K562 (cell line): Measurements from ENCODE around the gene LRRC4C. TPM values are rescaled to one million over a fixed set of nuclear protein-coding genes. Genes with fewer than 3 reads are reported as not detected.

Source experiments
- ATAC-seq: fragments of 200-7000 bp; cut with Tn5 transposase; 3 replicates; pipeline ENCODE4 v1.9.1; 2020; ENCODE audit warnings: moderate library complexity
- BruUV-seq: library from RNA; stranded (reverse); fragments of 400-500 nt; replicated peaks from 2 replicates; lab custom pipeline; 2021; lab: Mats Ljungman, UMichigan
- CTCF ChIA-PET: fragments of 300-600 bp; formaldehyde crosslinking; extraction: SDS; loops from one replicate; lab custom pipeline; 2021; ENCODE audit warnings: low intra/inter-chr PET ratio; lab: Yijun Ruan, JAX
- POLR2A ChIA-PET: fragments of 300-600, 350-650 bp; sonication (Branson Sonifier 250); formaldehyde crosslinking; extraction: SDS; loops from one replicate; lab custom pipeline; 2021; ENCODE audit warnings: antibody characterized with exemption, inconsistent platforms; lab: Yijun Ruan, JAX
- DNase-seq, 4 experiments: peaks; one replicate each; pipeline versions ENCODE4 v3.0.0 to v3.0.0-alpha.2; 2011 to 2018; ENCODE audit warnings: low spot score in 3 of 4, mixed read lengths in 3 of 4; ENCODE audit errors: extremely low read depth in 1 of 4
- FAIRE-seq: peaks from 2 replicates; lab custom pipeline; 2011; peaks lifted over from hg19 to GRCh38; lab: Jason Lieb, UNC
- H2AFZ ChIP-seq: 2 replicates; pipeline ENCODE4 v1.6.0; 2011; ENCODE audit warnings: low read depth, low read length, control low read depth, inconsistent platforms
- H3K27ac ChIP-seq: fragments of 200-600 bp; 3 replicates; pipeline ENCODE4 v1.8.0; 2011; ENCODE audit warnings: low read depth, mild to moderate bottlenecking, control low read depth, inconsistent platforms, low read length, moderate library complexity, mixed read lengths; ENCODE audit errors: extremely low read depth
- H3K27me3 ChIP-seq, 2 experiments: fragments of 300-600 bp in 1 of 2; 2 replicates in 1 of 2; 3 replicates in 1 of 2; pipeline versions ENCODE4 v1.6.0 to v1.8.0; 2011; ENCODE audit warnings: inconsistent platforms in 2 of 2, low read length in 2 of 2, mild to moderate bottlenecking in 1 of 2, mixed read lengths in 1 of 2, moderate library complexity in 1 of 2; ENCODE audit not compliant: control insufficient read depth in 2 of 2, insufficient read depth in 2 of 2
- H3K36me3 ChIP-seq: fragments of 300-600 bp; 3 replicates; pipeline ENCODE4 v1.8.0; 2011; ENCODE audit warnings: mild to moderate bottlenecking, low read length, inconsistent platforms; ENCODE audit not compliant: control insufficient read depth, insufficient read depth
- H3K4me1 ChIP-seq, 2 experiments: fragments of 200-600 bp in 1 of 2; replicated peaks in 1 of 2; 2 replicates in 1 of 2; 3 replicates in 1 of 2; pipeline versions ENCODE4 v1.5.1 to v1.8.0; 2011; ENCODE audit warnings: inconsistent platforms in 2 of 2, low read length in 2 of 2, mild to moderate bottlenecking in 1 of 2, mixed read lengths in 1 of 2, moderate library complexity in 1 of 2; ENCODE audit not compliant: control insufficient read depth in 2 of 2, insufficient read depth in 2 of 2
- H3K4me2 ChIP-seq: 2 replicates; pipeline ENCODE4 v1.6.1; 2011; ENCODE audit warnings: low read length, control low read depth, inconsistent platforms, mixed read lengths; ENCODE audit not compliant: insufficient read depth
- H3K4me3 ChIP-seq: fragments of 200-600 bp; sonication (generic), shearing (Covaris generic); 2 replicates; pipeline ENCODE4 v1.5.1; 2016; ENCODE audit warnings: control low read depth, inconsistent platforms
- H3K79me2 ChIP-seq: fragments of 200-600 bp; 3 replicates; pipeline ENCODE4 v1.8.0; 2011; ENCODE audit warnings: low read length, inconsistent platforms; ENCODE audit not compliant: control insufficient read depth, insufficient read depth
- H3K9ac ChIP-seq, 2 experiments: 2 replicates each; pipeline versions ENCODE4 v1.6.0 to v1.6.1; 2011; ENCODE audit warnings: low read depth in 2 of 2, low read length in 2 of 2, control low read depth in 1 of 2, inconsistent platforms in 1 of 2, mild to moderate bottlenecking in 1 of 2, mixed read lengths in 1 of 2; ENCODE audit not compliant: insufficient read depth in 1 of 2
- H3K9me1 ChIP-seq: one replicate; pipeline ENCODE4 v1.6.0; 2011; ENCODE audit warnings: inconsistent platforms, mild to moderate bottlenecking, low read length, moderate library complexity; ENCODE audit not compliant: control insufficient read depth, insufficient read depth
- H3K9me3 ChIP-seq: replicated peaks from 2 replicates; pipeline ENCODE4 v1.5.1; 2011; ENCODE audit warnings: low read depth, low read length, inconsistent platforms; ENCODE audit not compliant: control insufficient read depth, insufficient read depth
- H4K20me1 ChIP-seq: replicated peaks from 2 replicates; pipeline ENCODE4 v1.6.1; 2011; ENCODE audit warnings: low read length, inconsistent platforms, mixed read lengths; ENCODE audit not compliant: control insufficient read depth, insufficient read depth
- BRF1 ChIP-seq: IDR thresholded peaks from 3 replicates; pipeline ENCODE4 v1.6.1; 2011; ENCODE audit warnings: borderline replicate concordance, mild to moderate bottlenecking; ENCODE audit not compliant: insufficient read length; ENCODE audit errors: extremely low read depth
- ERF ChIP-seq: fragments of 450-650 bp; formaldehyde crosslinking; IDR thresholded peaks from 2 replicates; pipeline ENCODE4 v1.4.0; 2020; ENCODE audit warnings: mild to moderate bottlenecking, mixed read lengths
- MNT ChIP-seq, 2 experiments: fragments of 450-650 bp; conservative IDR thresholded peaks; 2 replicates each; pipeline ENCODE4 v1.6.1; 2017; ENCODE audit warnings: mild to moderate bottlenecking in 2 of 2, moderate library complexity in 2 of 2
- WGBS: fragments of 100-300 bp; shearing (Covaris generic); methylation state at CpG from one replicate; pipeline ENCODE4 v1.1.6; 2016; ENCODE audit warnings: low coverage, mixed read lengths; ENCODE audit not compliant: insufficient coverage; ENCODE audit errors: missing lambda C conversion rate; 5-methylcytosine and 5-hydroxymethylcytosine counted together
- in situ Hi-C: fragments of 300-500 bp; cut with MboI; formaldehyde crosslinking; loops from 4 replicates; pipeline ENCODE4 v1.15.0; 2018; ENCODE audit warnings: inconsistent platforms, mixed read lengths
- intact Hi-C: fragments of 100-400 bp; cut with micrococcal nuclease; formaldehyde crosslinking; loops from 2 replicates; pipeline ENCODE4 v1.14.2; 2022
- polyA plus RNA-seq, 8 experiments: library from polyadenylated mRNA; depleted of rRNA in 4 of 8; stranded (reverse) in 5 of 8; unstranded in 3 of 8; fragments of >200 nt; fragmentation: Nextera tagmentation in 2 of 8; fragmentation: Illumina TruSeq in 1 of 8; extraction: Ambion mirVana in 2 of 8; extraction: Trizol in 1 of 8; gene quantifications; 2 replicates each; pipeline versions ENCODE4 v1.2.1 to v1.2.3, GENCODE V29; 2011 to 2014; ENCODE audit warnings: inconsistent platforms in 1 of 8, missing spikeins in 1 of 8
- total RNA-seq, 7 experiments: library from RNA; depleted of rRNA in 6 of 7; stranded (reverse); fragments of >200 nt in 6 of 7; fragmentation: Illumina TruSeq in 2 of 7; extraction: Trizol in 2 of 7; gene quantifications; 2 replicates each; pipeline versions ENCODE4 v1.2.1 to v1.2.3, GENCODE V29; 2011 to 2021; ENCODE audit warnings: low replicate concordance in 1 of 7

The LRRC4C gene
- total and polyA plus RNA-seq, 9 of the 15 experiments (the other 6 are each of a cell fraction or from before 2014, with no cell fraction given): not detected

GRCh38 chr11:41190437-41191082 is 268.9 kb downstream of the LRRC4C start:
- TF ChIP-seq BRF1 (no peak), ERF (no peak), MNT (conservative IDR thresholded peaks at IDR 0.05) (no peak)
- WGBS: under 1% methylated on average over 14 of the region's 14 CpGs
- H2AFZ ChIP-seq: no peak overlapping the region
- intact Hi-C loops (no loop called here), in situ Hi-C loops (no loop called here)
- no TSS peak for BruUV-seq
- ATAC-seq (no peak), FAIRE-seq (no peak), DNase-seq (no peak)
- ChIA-PET POLR2A (no interaction called here), CTCF (no interaction called here)
- H3K9ac ChIP-seq: no peak overlapping the region
- no peak overlapping the region for H3K27ac ChIP-seq
- H4K20me1 ChIP-seq: no peaks in the 10 kb centered on the region
- no peaks in the 10 kb centered on the region for H3K4me1 ChIP-seq
- no peaks in the 10 kb centered on the region for H3K27me3 ChIP-seq
- no peaks in the 10 kb centered on the region for H3K9me1 ChIP-seq
- no peak overlapping the region for H3K4me3 ChIP-seq
- H3K9me3 ChIP-seq: no peaks in the 10 kb centered on the region
- H3K36me3 ChIP-seq: no peaks in the 10 kb centered on the region
- H3K4me2 ChIP-seq: no peak overlapping the region
- H3K79me2 ChIP-seq: no peaks in the 10 kb centered on the region
